Sigmoid colon (tissue), 7 donors: ENCODE results near the gene MIAT. TPM values are rescaled to one million over a fixed set of nuclear protein-coding genes. Genes with fewer than 3 reads are reported as not detected.

Experiments
- DNase-seq: peaks from one replicate; pipeline ENCODE4 v3.0.0-alpha.2; 2019
- H3K27ac ChIP-seq, 4 donors: fragments of 200-600 bp; sonication (generic); one replicate each; pipeline ENCODE4 v1.5.1; 2016 to 2019; ENCODE audit warnings: mild to moderate bottlenecking in 1 of 4
- H3K27me3 ChIP-seq, 3 donors: fragments of 200-600 bp; sonication (generic); one replicate each; pipeline ENCODE4 v1.5.1; 2019; ENCODE audit warnings: mild to moderate bottlenecking in 1 of 3
- H3K36me3 ChIP-seq, 4 donors: fragments of 200-600 bp; sonication (generic); one replicate each; pipeline ENCODE4 v1.5.1; 2016 to 2019
- H3K4me1 ChIP-seq, 4 donors: fragments of 200-600 bp; sonication (generic); one replicate each; pipeline ENCODE4 v1.5.1; 2017 to 2019
- H3K4me3 ChIP-seq, 4 donors: fragments of 200-600 bp; sonication (generic); one replicate each; pipeline ENCODE4 v1.5.1; 2017 to 2019; ENCODE audit warnings: mild to moderate bottlenecking in 2 of 4, moderate library complexity in 1 of 4
- H3K9me3 ChIP-seq, 4 donors: fragments of 200-600 bp in 3 of 4; sonication (generic) in 3 of 4; one replicate each; pipeline versions ENCODE4 v1.5.1 to v1.6.1; 2013 to 2019
- CTCF ChIP-seq, 4 experiments: fragments of 450-650 bp in 3 of 4; fragments of 200-600 bp in 1 of 4; IDR thresholded peaks; one replicate each; pipeline ENCODE4 v1.5.1; 2016 to 2019; ENCODE audit warnings: antibody characterized with exemption in 4 of 4, mild to moderate bottlenecking in 3 of 4, moderate library complexity in 2 of 4
- EP300 ChIP-seq, 4 donors: sonication (generic); formaldehyde crosslinking; IDR thresholded peaks; one replicate each; pipeline ENCODE4 v1.6.1; 2017; ENCODE audit warnings: antibody characterized with exemption in 4 of 4
- POLR2A ChIP-seq, 2 donors: fragments of 450-650 bp; IDR thresholded peaks; one replicate each; pipeline ENCODE4 v1.6.1; 2016; ENCODE audit warnings: antibody characterized with exemption in 2 of 2, mild to moderate bottlenecking in 2 of 2, moderate library complexity in 2 of 2
- POLR2AphosphoS5 ChIP-seq, 4 donors: sonication (generic); formaldehyde crosslinking; IDR thresholded peaks; one replicate each; pipeline ENCODE4 v1.6.1; 2017; ENCODE audit warnings: antibody characterized with exemption in 4 of 4
- WGBS, 2 donors: extraction: QIAGEN DNeasy Blood & Tissue Kit; methylation state at CpG; one replicate each; pipeline ENCODE4 v1.1.7; 2013; 5-methylcytosine and 5-hydroxymethylcytosine counted together
- intact Hi-C: fragments of 100-400 bp; cut with DNase I; formaldehyde crosslinking; loops from one replicate; pipeline ENCODE4 v1.15.1; 2023
- polyA plus RNA-seq, 3 donors: library from polyadenylated mRNA; stranded (reverse); fragments of 200-250 nt; gene quantifications; one replicate each; pipeline ENCODE4 v1.2.3, GENCODE V29; 2013
- total RNA-seq, 4 donors: library from RNA; depleted of rRNA; stranded (reverse); fragments of >200 nt; gene quantifications; one replicate each; pipeline ENCODE4 v1.1.0, GENCODE V29; 2016
- donor health status: healthy with polysubstance abuse.
- donor health status: Bipolar disorder and iron deficiency.
- donor health status: healthy.

The MIAT gene
- 1 to 10 TPM in 3 of 4 donors, under 1 TPM in 1; 0.82 to 1.7 (median 1.3) TPM for total RNA-seq
- 1 to 10 TPM in 1 of 3 donors, under 1 TPM in 1, not detected in 1; under 0.01 to 3.4 TPM for polyA plus RNA-seq

GRCh38 chr22:26656891-26657851, at the start of gene MIAT:
Gene MIAT (plus strand): TSS chr22:26657588.
- H3K4me1 ChIP-seq = peaks cover 0 to 26% (median 25%) of the 10 kb centered on the region in 4 donors
- H3K9me3 ChIP-seq = no peaks in the 10 kb centered on the region
- DNase-seq = no peak
- H3K27ac ChIP-seq = no peak within 1 kb of the TSS
- 2 to 3% methylated on average over 62 of the region's 62 CpGs for WGBS, 2 donors
- peaks cover 21 to 69% (median 42%) of the 10 kb centered on the region in 3 donors for H3K27me3 ChIP-seq
- TF ChIP-seq CTCF (IDR thresholded peaks at IDR 0.05) (no peak), POLR2A (IDR thresholded peaks at IDR 0.05) (no peak), EP300 (IDR thresholded peaks at IDR 0.05) (no peak), POLR2AphosphoS5 (IDR thresholded peaks at IDR 0.05) (no peak)
- H3K36me3 ChIP-seq = no peaks in the 10 kb centered on the region
- peak within 1 kb of the TSS in 3 of 4 donors; percentile 12 to 34 (median 34) for H3K4me3 ChIP-seq
- intact Hi-C loops = loop anchor here (5.0 kb wide), 1 partner anchor 65 kb away; the partner anchor contains the start of gene TPST2

- no peak for DNase-seq
- no peak overlapping the region for H3K4me3 ChIP-seq
- intact Hi-C loops = no loop called here
- H3K36me3 ChIP-seq = no peaks in the 10 kb centered on the region
- no peaks in the 10 kb centered on the region for H3K9me3 ChIP-seq
- TF ChIP-seq POLR2A (IDR thresholded peaks at IDR 0.05) (no peak), EP300 (IDR thresholded peaks at IDR 0.05) (no peak), CTCF (IDR thresholded peaks at IDR 0.05) (no peak), POLR2AphosphoS5 (IDR thresholded peaks at IDR 0.05) (no peak)
- peaks cover 0 to 11% (median 9%) of the 10 kb centered on the region in 3 donors for H3K27me3 ChIP-seq
- H3K4me1 ChIP-seq = no peaks in the 10 kb centered on the region
- H3K27ac ChIP-seq = no peak overlapping the region
- 40 to 61% methylated on average over 2 of the region's 2 CpGs for WGBS, 2 donors
Measured at GRCh38 chr22:26608129-26608528, 49.3 kb upstream of the MIAT start.

GRCh38 chr22:26609287-26609686, 48.1 kb upstream of the MIAT start:
- intact Hi-C loops = no loop called here
- no peak overlapping the region for H3K27ac ChIP-seq
- TF ChIP-seq CTCF (IDR thresholded peaks at IDR 0.05) = no peak
- TF ChIP-seq EP300 (IDR thresholded peaks at IDR 0.05) = no peak
- TF ChIP-seq POLR2A (IDR thresholded peaks at IDR 0.05) = no peak
- no peak for TF ChIP-seq POLR2AphosphoS5 (IDR thresholded peaks at IDR 0.05)
- H3K9me3 ChIP-seq = no peaks in the 10 kb centered on the region
- no peaks in the 10 kb centered on the region for H3K4me1 ChIP-seq
- no peaks in the 10 kb centered on the region for H3K36me3 ChIP-seq
- 89 to 90% methylated on average over 2 of the region's 2 CpGs for WGBS, 2 donors
- no peak overlapping the region for H3K4me3 ChIP-seq
- no peak for DNase-seq
- H3K27me3 ChIP-seq = peaks cover 0 to 13% (median 11%) of the 10 kb centered on the region in 3 donors

GRCh38 chr22:26610072-26610958, 47.1 kb upstream of the MIAT start:
- no peaks in the 10 kb centered on the region for H3K36me3 ChIP-seq
- intact Hi-C loops = no loop called here
- no peak overlapping the region for H3K27ac ChIP-seq
- TF ChIP-seq CTCF (IDR thresholded peaks at IDR 0.05) (no peak), EP300 (IDR thresholded peaks at IDR 0.05) (no peak), POLR2AphosphoS5 (IDR thresholded peaks at IDR 0.05) (no peak), POLR2A (IDR thresholded peaks at IDR 0.05) (no peak)
- 69 to 75% methylated on average over 12 of the region's 12 CpGs for WGBS, 2 donors
- H3K4me3 ChIP-seq = no peak overlapping the region
- H3K4me1 ChIP-seq = no peaks in the 10 kb centered on the region
- peaks cover 3 to 24% (median 21%) of the 10 kb centered on the region in 3 donors for H3K27me3 ChIP-seq
- no peaks in the 10 kb centered on the region for H3K9me3 ChIP-seq
- DNase-seq = no peak
